Endothelial cell of umbilical vein (primary cell): ENCODE data around the gene KRT26. TPM values are rescaled to one million over a fixed set of nuclear protein-coding genes. Genes with fewer than 3 reads are reported as not detected.

ENCODE experiments used
- BruUV-seq: library from RNA; stranded (reverse); fragments of 400-500 nt; replicated peaks from 2 replicates; lab custom pipeline; 2021; lab: Mats Ljungman, UMichigan
- CTCF ChIA-PET: fragments of 300-600, 350-600 bp; sonication (Branson Sonifier 250); formaldehyde crosslinking; loops from one replicate; lab custom pipeline; 2021; ENCODE audit warnings: antibody characterized with exemption, inconsistent platforms; lab: Charles Lee
- POLR2A ChIA-PET: fragments of 300-600, 350-600 bp; sonication (Branson Sonifier 250); formaldehyde crosslinking; loops from one replicate; lab custom pipeline; 2021; ENCODE audit warnings: antibody characterized with exemption, inconsistent platforms; lab: Charles Lee
- DNase-seq: peaks from one replicate; pipeline ENCODE4 v3.0.0-alpha.2; 2011; ENCODE audit warnings: low read depth, low spot score
- FAIRE-seq: peaks from 2 replicates; lab custom pipeline; 2011; peaks lifted over from hg19 to GRCh38; lab: Jason Lieb, UNC
- H2AFZ ChIP-seq: 2 replicates; pipeline ENCODE4 v1.6.0; 2012; ENCODE audit warnings: low read depth, low read length, control low read depth, inconsistent platforms
- H3K27ac ChIP-seq: 2 replicates; pipeline ENCODE4 v1.5.1; 2011; ENCODE audit warnings: low read depth, mild to moderate bottlenecking, control low read depth, low read length, moderate library complexity; ENCODE audit not compliant: insufficient read depth
- H3K27me3 ChIP-seq, 2 experiments: 2 replicates each; pipeline versions ENCODE4 v1.6.0 to v1.6.1; 2011; ENCODE audit warnings: low read length in 2 of 2, mixed read lengths in 1 of 2; ENCODE audit not compliant: control insufficient read depth in 2 of 2, insufficient read depth in 2 of 2
- H3K36me3 ChIP-seq, 2 experiments: 2 replicates in 1 of 2; 3 replicates in 1 of 2; pipeline ENCODE4 v1.5.1; 2011; ENCODE audit warnings: low read length in 2 of 2, mild to moderate bottlenecking in 1 of 2, moderate library complexity in 1 of 2; ENCODE audit not compliant: control insufficient read depth in 2 of 2, insufficient read depth in 2 of 2; ENCODE audit errors: extremely low read depth in 1 of 2
- H3K4me1 ChIP-seq: 3 replicates; pipeline ENCODE4 v1.5.1; 2011; ENCODE audit warnings: mild to moderate bottlenecking, low read length; ENCODE audit not compliant: control insufficient read depth, insufficient read depth; ENCODE audit errors: extremely low read depth
- H3K4me2 ChIP-seq: 2 replicates; pipeline ENCODE4 v1.6.1; 2011; ENCODE audit warnings: low read length, control low read depth, mixed read lengths; ENCODE audit not compliant: insufficient read depth
- H3K4me3 ChIP-seq, 3 experiments: fragments of 200-600 bp in 1 of 3; sonication (generic), shearing (Covaris generic) in 1 of 3; replicated peaks in 1 of 3; 2 replicates each; pipeline ENCODE4 v1.5.1; 2011 to 2016; ENCODE audit warnings: control low read depth in 3 of 3, low read length in 3 of 3, mild to moderate bottlenecking in 2 of 3, inconsistent platforms in 1 of 3, low read depth in 1 of 3, moderate library complexity in 1 of 3; ENCODE audit not compliant: insufficient read depth in 1 of 3
- H3K79me2 ChIP-seq: 2 replicates; pipeline ENCODE4 v1.6.0; 2012; ENCODE audit warnings: low read length, inconsistent platforms; ENCODE audit not compliant: control insufficient read depth, insufficient read depth
- H3K9ac ChIP-seq: replicated peaks from 2 replicates; pipeline ENCODE3; 2011; ENCODE audit warnings: low read length, control low read depth; ENCODE audit not compliant: insufficient read depth; ENCODE audit errors: extremely low read depth
- H3K9me1 ChIP-seq: replicated peaks from 3 replicates; pipeline ENCODE4 v1.6.0; 2011; ENCODE audit warnings: mild to moderate bottlenecking, low read length; ENCODE audit not compliant: control insufficient read depth, insufficient read depth; ENCODE audit errors: extremely low read depth
- H3K9me3 ChIP-seq: replicated peaks from 2 replicates; pipeline ENCODE4 v1.5.1; 2012; ENCODE audit warnings: low read length, inconsistent platforms; ENCODE audit not compliant: control insufficient read depth, insufficient read depth
- H4K20me1 ChIP-seq: replicated peaks from 2 replicates; pipeline ENCODE3; 2011; ENCODE audit warnings: mild to moderate bottlenecking, low read length; ENCODE audit not compliant: control insufficient read depth, insufficient read depth; ENCODE audit errors: extremely low read depth
- CTCF ChIP-seq, 2 donors: IDR thresholded peaks; 1 replicate in 1 of 2; 2 replicates in 1 of 2; pipeline ENCODE4 v1.5.1; 2011; ENCODE audit warnings: low read length in 2 of 2, mild to moderate bottlenecking in 2 of 2, moderate library complexity in 2 of 2, control low read depth in 1 of 2, inconsistent platforms in 1 of 2, low read depth in 1 of 2; ENCODE audit not compliant: insufficient read depth in 1 of 2; ENCODE audit errors: extremely low read depth in 1 of 2
- POLR2A ChIP-seq: IDR thresholded peaks from 2 replicates; pipeline ENCODE4 v1.6.1; 2012; ENCODE audit warnings: low read depth, mild to moderate bottlenecking, control low read depth, low read length
- dilution Hi-C: fragments of 300-500 bp; cut with MboI; formaldehyde crosslinking; loops from one replicate; pipeline ENCODE4 v1.15.0; 2019; ENCODE audit warnings: low sequenced_read_pairs; ENCODE audit not compliant: extremely low pct_ligation_motif_present
- intact Hi-C: fragments of 100-400 bp; cut with micrococcal nuclease; formaldehyde crosslinking; loops from one replicate; pipeline ENCODE4 v1.10.0; 2022
- polyA plus RNA-seq, 4 experiments: library from polyadenylated mRNA; depleted of rRNA in 3 of 4; stranded (reverse) in 3 of 4; unstranded in 1 of 4; fragments of >200 nt; gene quantifications; 2 replicates each; pipeline versions ENCODE4 v1.2.1 to v1.2.3, GENCODE V29; 2011 to 2012; ENCODE audit warnings: missing spikeins in 1 of 4
- total RNA-seq: library from RNA; stranded (reverse); gene quantifications from 2 replicates; pipeline ENCODE4 v1.2.3, GENCODE V29; 2021

KRT26 gene
- total and polyA plus RNA-seq, 2 donors (not counting 3 experiments of a cell fraction or from before 2014, with no cell fraction given), result not detected

DNA sequence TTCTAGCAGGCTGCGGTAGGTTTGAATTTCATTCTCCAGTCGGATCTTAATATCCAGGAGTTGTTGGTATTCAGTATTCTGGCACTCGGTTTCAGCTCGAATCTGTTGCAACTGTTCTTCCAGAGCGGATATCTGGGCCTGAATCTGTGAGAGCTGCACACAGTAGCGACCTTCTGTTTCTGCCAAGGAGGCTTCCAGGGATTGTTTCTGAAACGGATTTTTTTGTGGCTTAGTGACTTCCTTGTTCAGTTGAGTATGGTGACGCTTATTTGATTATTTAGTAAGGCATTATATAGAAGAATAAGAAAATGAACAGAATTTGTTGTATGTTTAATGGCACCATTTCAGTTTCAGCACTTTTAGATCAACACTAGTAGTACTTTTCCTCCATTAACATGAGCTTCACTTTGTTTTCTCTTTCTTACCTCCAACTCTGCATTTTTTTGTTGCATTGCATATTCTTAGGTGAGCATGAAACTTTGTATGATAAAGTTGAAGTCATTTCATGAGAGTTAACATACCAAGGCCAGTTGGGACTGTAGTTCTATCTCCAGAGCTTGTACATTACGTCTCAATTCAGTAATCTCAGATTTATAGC lies 47.6 kb upstream of the KRT26 start:
- H3K9ac ChIP-seq, result peak overlapping the region; percentile 88
- no peaks in the 10 kb centered on the region for H3K9me3 ChIP-seq
- H3K4me1 ChIP-seq, result peaks cover 9% of the 10 kb centered on the region
- peak overlapping the region; percentile 49 to 98 (median 93) for H3K4me3 ChIP-seq
- ChIA-PET CTCF (interaction anchor here (1.3 to 2.0 kb wide), 4 partner anchors 37 to 843 kb away, joined by 3 to 10 read pairs (median 8); no protein-coding TSS in a partner anchor), POLR2A (no interaction called here)
- no peaks in the 10 kb centered on the region for H3K79me2 ChIP-seq
- no peaks in the 10 kb centered on the region for H4K20me1 ChIP-seq
- H3K4me2 ChIP-seq, result peak overlapping the region; percentile 86
- peak overlapping the region; percentile 98 for H2AFZ ChIP-seq
- no peaks in the 10 kb centered on the region for H3K9me1 ChIP-seq
- H3K27me3 ChIP-seq, result no peaks in the 10 kb centered on the region
- dilution Hi-C loops, result no loop called here
- no TSS peak for BruUV-seq
- DNase-seq, result peak; percentile 48
- TF ChIP-seq POLR2A (peak; percentile 57), CTCF (IDR thresholded peaks at IDR 0.05; ENCODE audit: extremely low read depth in 1 of 2, insufficient read depth in 1 of 2, low read depth in 1 of 2, low read length in 2 of 2) (no peak)
- FAIRE-seq, result peak; percentile 37
- intact Hi-C loops, result loop anchor here (1.0 to 5.0 kb wide), 2 partner anchors 171 to 848 kb away; no protein-coding TSS in a partner anchor
- peak overlapping the region; percentile 75 for H3K27ac ChIP-seq
- H3K36me3 ChIP-seq, result peaks cover 0 to 2% of the 10 kb centered on the region in 2 experiments
